HepG2 (cell line): Measurements from ENCODE around the gene DTNA.

ENCODE experiments used
- CTCF ChIP-seq: sonication (generic); formaldehyde crosslinking; IDR thresholded peaks from 2 replicates; pipeline ENCODE4 v1.5.0; 2020; ENCODE audit warnings: mild to moderate bottlenecking, missing genetic modification reagents, moderate library complexity
- IRF2 ChIP-seq: IDR thresholded peaks from 2 replicates; pipeline ENCODE4 v1.6.1; 2018; ENCODE audit warnings: missing genetic modification reagents, missing compliant biosample characterization
- ZSCAN30 ChIP-seq: sonication (generic); formaldehyde crosslinking; IDR thresholded peaks from 2 replicates; pipeline ENCODE4 v1.5.0; 2020; ENCODE audit warnings: mild to moderate bottlenecking, missing genetic modification reagents

DNA sequence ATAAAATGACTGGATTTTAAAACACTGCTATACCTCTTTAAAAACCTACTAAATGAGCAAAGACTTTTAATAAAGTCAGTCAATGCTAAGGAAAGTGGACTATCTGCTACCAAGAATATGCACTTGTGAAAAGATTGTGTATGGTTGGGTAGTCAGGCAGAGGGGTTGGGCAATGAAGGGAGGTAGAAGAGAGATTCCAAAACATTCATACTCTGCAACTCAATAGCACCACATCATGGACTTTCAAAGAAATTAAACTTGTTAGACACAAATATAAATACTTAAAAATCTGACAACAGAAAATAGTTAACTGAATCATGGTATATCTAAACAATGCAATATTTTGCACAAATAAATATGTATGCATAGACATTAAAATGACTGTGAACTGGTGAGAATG lies 191.2 kb downstream of the DTNA start:
- TF ChIP-seq ZSCAN30 (CRISPR knock-in tag) (no peak), CTCF (no peak), IRF2 (CRISPR knock-in tag) (no peak)
